Cardiac fibroblast (primary cell): Measurements from ENCODE around the gene KIF13A.
"Not testable (repeated sequence)": the region's sequence is repeated elsewhere in the genome, so short reads cannot be mapped to it uniquely, and the experiment has no call there.

Source experiments
- DNase-seq, 2 donors: peaks; one replicate each; pipeline versions ENCODE4 v3.0.0 to v3.0.0-alpha.2; 2010; ENCODE audit warnings: low read depth in 2 of 2
- H3K4me3 ChIP-seq, 2 donors: replicated peaks in 1 of 2; 1 replicate in 1 of 2; 2 replicates in 1 of 2; pipeline ENCODE4 v1.5.1; 2011; ENCODE audit warnings: low read depth in 2 of 2, low read length in 2 of 2, mild to moderate bottlenecking in 2 of 2, moderate library complexity in 1 of 2
- CTCF ChIP-seq: IDR thresholded peaks from one replicate; pipeline ENCODE4 v1.5.1; 2011; ENCODE audit warnings: low read depth, mild to moderate bottlenecking, low read length, inconsistent platforms

Gene KIF13A

GRCh38 chr6:17912521-17912920 lies 74.9 kb downstream of the KIF13A start:
- no peak for TF ChIP-seq CTCF
- no peak for DNase-seq

GRCh38 chr6:17911656-17912055 lies 75.8 kb downstream of the KIF13A start:
- peak in 1 of 2 donors; percentile 71 for DNase-seq
- not testable (repeated sequence) for H3K4me3 ChIP-seq

More at GRCh38 chr6:17912521-17912920, 74.9 kb downstream of the KIF13A start:
- H3K4me3 ChIP-seq = no peak overlapping the region

- H3K4me3 ChIP-seq = no peak overlapping the region
- DNase-seq = no peak
- no peak for TF ChIP-seq CTCF
These were observed 77.2 kb downstream of the KIF13A start for GRCh38 chr6:17910189-17910588.

GRCh38 chr6:17908831-17909230 lies 78.6 kb downstream of the KIF13A start:
- no peak for TF ChIP-seq CTCF
- no peak overlapping the region for H3K4me3 ChIP-seq
- peak in 1 of 2 donors; percentile 18 for DNase-seq

- peak; percentile 97 to 100 for DNase-seq
- H3K4me3 ChIP-seq = no peak overlapping the region
- peak; percentile 39 for TF ChIP-seq CTCF
These were observed 79.8 kb downstream of the KIF13A start for GRCh38 chr6:17907406-17908229.

GRCh38 chr6:17905611-17906592 lies 81.5 kb downstream of the KIF13A start:
- TF ChIP-seq CTCF = no peak
- H3K4me3 ChIP-seq = no peak overlapping the region
- peak; percentile 36 to 87 for DNase-seq

- no peak for TF ChIP-seq CTCF
- no peak for DNase-seq
- no peak overlapping the region for H3K4me3 ChIP-seq
These were observed 82.8 kb downstream of the KIF13A start for GRCh38 chr6:17904491-17905120.
